ENCODE results near the gene SLC41A1. TPM values are rescaled to one million over a fixed set of nuclear protein-coding genes. Genes with fewer than 3 reads are reported as not detected.
A peak's percentile ranks its signal among the peaks of the same experiment; 100 is the strongest.

Gene SLC41A1
- total RNA-seq, 1 donor from 2014 or later = 17.7 TPM

DNA sequence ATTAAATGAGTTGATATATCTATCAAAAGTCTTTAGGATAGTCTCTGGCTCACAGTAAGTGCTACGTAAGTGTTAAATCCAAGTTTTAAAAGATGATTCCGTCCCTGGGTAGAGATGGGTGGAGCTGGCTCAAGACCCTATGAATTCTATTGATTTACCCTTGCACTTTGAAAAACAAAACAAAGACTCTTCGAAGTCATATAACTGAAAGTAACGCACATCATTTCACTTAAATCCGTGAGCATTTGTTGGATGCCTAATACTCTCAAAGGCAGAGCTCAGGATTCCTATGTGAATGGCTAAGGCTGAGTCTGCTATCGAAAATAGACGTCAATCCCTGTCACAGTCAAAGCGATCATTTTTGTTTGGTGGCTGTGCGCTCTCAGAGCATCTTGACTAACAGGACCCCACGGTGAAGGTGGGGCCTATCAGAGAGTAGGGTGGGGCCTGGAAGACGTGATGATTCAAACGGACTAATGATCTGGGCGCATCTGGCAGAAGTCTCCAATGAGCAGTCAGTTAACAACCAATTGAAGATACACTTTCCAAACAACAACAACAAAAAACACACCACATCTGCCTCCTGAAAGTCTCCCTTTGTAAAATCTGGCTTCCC lies 61.9 kb downstream of the SLC41A1 start:
- Histone ChIP-seq H3K36me3 (no peaks in the 10 kb centered on the region), H3K27ac (no peak overlapping the region), H3K27me3 (no peaks in the 10 kb centered on the region), H3K9me3 (no peaks in the 10 kb centered on the region), H3K4me3 (no peak overlapping the region), H3K4me1 (peaks cover 24% of the 10 kb centered on the region)
- DNase-seq (ENCODE audit: extremely low spot score in 2 of 2) = no peak
- intact Hi-C loops (cut with DNase I) = no loop called here
- TF ChIP-seq, protein P1, sequence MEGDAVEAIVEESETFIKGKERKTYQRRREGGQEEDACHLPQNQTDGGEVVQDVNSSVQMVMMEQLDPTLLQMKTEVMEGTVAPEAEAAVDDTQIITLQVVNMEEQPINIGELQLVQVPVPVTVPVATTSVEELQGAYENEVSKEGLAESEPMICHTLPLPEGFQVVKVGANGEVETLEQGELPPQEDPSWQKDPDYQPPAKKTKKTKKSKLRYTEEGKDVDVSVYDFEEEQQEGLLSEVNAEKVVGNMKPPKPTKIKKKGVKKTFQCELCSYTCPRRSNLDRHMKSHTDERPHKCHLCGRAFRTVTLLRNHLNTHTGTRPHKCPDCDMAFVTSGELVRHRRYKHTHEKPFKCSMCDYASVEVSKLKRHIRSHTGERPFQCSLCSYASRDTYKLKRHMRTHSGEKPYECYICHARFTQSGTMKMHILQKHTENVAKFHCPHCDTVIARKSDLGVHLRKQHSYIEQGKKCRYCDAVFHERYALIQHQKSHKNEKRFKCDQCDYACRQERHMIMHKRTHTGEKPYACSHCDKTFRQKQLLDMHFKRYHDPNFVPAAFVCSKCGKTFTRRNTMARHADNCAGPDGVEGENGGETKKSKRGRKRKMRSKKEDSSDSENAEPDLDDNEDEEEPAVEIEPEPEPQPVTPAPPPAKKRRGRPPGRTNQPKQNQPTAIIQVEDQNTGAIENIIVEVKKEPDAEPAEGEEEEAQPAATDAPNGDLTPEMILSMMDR (IDR thresholded peaks at IDR 0.05) = no peak
- TF ChIP-seq POLR2AphosphoS5 (IDR thresholded peaks at IDR 0.05; ENCODE audit: insufficient read depth in 1 of 2, low read depth in 1 of 2) (no peak), POLR2A (IDR thresholded peaks at IDR 0.05) (no peak)

DNA sequence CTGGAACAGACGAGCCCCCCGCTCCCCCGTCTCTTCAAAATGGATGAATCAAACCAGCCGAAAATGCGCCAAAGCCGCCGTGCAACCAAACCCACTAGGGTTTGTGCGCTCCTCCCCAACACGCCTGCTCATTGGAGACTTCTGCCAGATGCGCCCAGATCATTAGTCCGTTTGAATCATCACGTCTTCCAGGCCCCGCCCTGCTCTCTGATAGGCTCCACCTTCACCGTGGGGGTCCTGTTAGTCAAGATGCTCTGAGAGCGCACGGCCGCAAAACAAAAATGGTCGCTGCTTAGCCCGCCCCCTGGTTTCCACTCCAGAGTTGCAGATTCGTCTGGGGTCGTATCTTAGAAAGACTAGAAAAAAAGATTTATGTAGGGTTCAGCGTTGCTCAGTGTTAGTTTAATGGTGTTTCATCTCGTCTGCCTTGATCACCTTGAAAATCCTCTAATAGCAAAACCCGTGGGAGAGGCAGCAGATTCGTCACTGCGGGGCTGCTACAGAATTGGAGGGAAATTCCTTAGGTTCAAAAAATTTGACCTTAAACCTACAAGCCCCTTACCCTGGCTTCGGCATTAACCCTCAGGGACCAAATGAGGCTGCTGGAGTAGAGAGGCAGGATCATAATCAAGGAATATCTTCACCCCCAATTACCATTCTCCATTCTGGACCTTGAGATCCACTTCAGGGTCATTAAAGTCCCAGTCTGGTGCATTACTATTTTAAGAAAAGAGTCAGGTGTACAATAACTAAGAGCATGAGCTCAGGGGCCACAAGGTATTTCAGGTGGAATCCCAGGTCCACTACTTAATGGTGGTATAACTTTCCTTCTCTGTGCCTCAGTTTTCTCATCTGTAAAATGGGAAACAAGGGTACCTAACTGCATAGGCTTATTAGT lies 62.6 kb downstream of the SLC41A1 start, which contains the start of gene NUCKS1:
Gene NUCKS1 (minus strand): TSS at position 45 of the 898 bp plus-strand sequence. CDS start 209 bp downstream, outside the sequence.
- TF ChIP-seq POLR2A (IDR thresholded peaks at IDR 0.05) = peak in 1 of 2 donors; percentile 75
- TF ChIP-seq, protein P1 (IDR thresholded peaks at IDR 0.05) = peak in 2 of 3 experiments; percentile 21 to 35
- TF ChIP-seq POLR2AphosphoS5 (IDR thresholded peaks at IDR 0.05; ENCODE audit: insufficient read depth in 1 of 2, low read depth in 1 of 2) = peak; percentile 71 to 78
- Histone ChIP-seq H3K27ac (peak within 1 kb of the TSS; percentile 100), H3K36me3 (no peaks in the 10 kb centered on the region), H3K4me1 (peaks cover 32% of the 10 kb centered on the region), H3K9me3 (no peaks in the 10 kb centered on the region), H3K4me3 (peak within 1 kb of the TSS; percentile 97 to 98), H3K27me3 (no peaks in the 10 kb centered on the region)
- peak in 1 of 2 donors; percentile 99 for DNase-seq (ENCODE audit: extremely low spot score in 2 of 2)
- intact Hi-C loops (cut with DNase I) = no loop called here

DNA sequence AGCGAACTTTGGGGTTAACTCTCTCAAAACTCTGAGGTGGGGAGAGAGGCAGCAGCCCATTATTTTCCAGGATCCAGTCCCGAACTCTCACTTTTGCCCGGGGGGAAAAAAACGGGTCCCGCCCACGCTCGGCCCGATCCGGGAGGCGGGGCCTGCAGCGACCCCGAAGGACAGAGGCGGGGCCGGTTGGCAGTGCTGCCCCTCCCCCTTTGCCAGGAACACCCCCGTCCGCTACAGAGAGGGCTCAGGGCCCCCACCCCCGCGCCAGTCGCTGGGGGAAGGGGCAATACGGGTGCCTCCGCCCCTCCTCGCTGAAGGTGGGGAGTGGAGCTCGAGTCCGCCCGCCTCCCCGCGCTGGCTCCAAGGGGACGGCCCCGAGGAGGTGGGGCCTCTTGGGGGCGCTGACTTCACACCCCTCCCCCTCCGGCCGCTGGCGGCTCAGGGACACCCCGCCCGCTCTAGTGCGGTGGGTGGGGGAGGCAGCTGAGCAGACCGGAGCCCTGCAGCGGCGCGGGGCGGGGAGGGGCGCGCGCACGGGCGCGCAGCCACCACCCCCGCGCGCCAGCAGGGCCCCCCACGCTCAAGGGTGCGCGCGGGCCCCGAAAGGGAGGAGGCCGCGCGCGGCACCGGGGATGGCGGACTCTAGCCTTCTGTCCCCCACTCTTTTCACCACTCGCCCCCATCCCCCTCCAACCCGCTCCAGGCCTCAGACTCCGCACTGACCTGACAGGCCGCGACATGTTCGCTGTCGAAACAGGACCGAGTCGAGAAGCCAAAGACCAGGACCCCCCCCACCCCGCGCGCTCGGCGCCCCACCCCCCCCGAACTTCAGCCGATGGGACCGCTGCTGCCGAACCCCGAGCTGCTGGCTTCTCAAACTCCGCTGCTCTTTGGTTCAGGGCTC lies 63.5 kb downstream of the SLC41A1 start:
- TF ChIP-seq, protein P1 (IDR thresholded peaks at IDR 0.05) = no peak
- TF ChIP-seq POLR2A (IDR thresholded peaks at IDR 0.05) (peak; percentile 92 to 95), POLR2AphosphoS5 (IDR thresholded peaks at IDR 0.05; ENCODE audit: insufficient read depth in 1 of 2, low read depth in 1 of 2) (peak; percentile 83 to 89)
- no peaks in the 10 kb centered on the region for H3K27me3 ChIP-seq
- peak; percentile 96 to 97 for DNase-seq (ENCODE audit: extremely low spot score in 2 of 2)
- peak overlapping the region; percentile 97 to 98 for H3K4me3 ChIP-seq
- peaks cover 41% of the 10 kb centered on the region for H3K4me1 ChIP-seq
- intact Hi-C loops (cut with DNase I) = no loop called here
- no peaks in the 10 kb centered on the region for H3K36me3 ChIP-seq
- no peaks in the 10 kb centered on the region for H3K9me3 ChIP-seq
- H3K27ac ChIP-seq = peak overlapping the region; percentile 100

DNA sequence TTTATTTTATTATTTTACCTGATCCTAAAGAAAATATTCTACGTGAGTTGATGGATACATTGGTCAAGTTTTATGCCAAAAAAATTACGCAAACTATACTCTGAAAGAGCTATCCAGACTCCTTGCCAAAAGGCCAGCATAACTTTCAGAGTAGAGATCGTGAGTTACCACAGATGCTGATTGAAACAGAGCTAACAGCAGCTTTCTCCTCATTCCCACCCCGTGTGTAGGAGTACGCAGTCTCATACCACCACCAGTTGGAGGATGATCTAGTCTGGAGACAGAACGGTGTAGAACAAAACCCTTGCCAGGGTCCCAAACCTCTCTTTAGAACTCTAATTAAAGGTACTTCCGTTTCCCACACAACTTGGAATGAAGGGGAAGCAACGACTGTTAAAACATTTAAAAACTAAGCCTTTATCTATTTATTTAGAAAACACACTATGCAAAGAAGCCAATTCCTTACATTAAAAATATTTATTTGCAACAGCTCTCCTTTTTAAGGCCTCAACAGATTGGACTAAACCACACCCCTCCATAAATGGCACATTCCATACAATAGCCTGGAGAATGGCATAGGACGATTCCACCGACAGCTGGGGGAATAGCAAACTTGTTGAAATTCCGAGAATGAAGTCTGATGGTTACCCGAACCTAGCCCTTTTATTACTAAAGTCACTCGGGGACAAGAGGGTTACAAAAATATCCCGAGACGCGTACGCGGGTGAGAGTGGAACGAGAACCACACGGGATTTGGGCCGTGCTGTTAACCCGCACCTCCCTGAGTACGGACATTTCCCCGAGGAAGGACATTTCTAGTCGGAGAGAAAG lies 64.4 kb downstream of the SLC41A1 start:
- intact Hi-C loops (cut with DNase I) = no loop called here
- H3K36me3 ChIP-seq = no peaks in the 10 kb centered on the region
- H3K4me3 ChIP-seq = peak overlapping the region; percentile 97 to 98
- no peak for TF ChIP-seq POLR2A (IDR thresholded peaks at IDR 0.05)
- TF ChIP-seq, protein P1 (IDR thresholded peaks at IDR 0.05) = no peak
- TF ChIP-seq POLR2AphosphoS5 (IDR thresholded peaks at IDR 0.05; ENCODE audit: insufficient read depth in 1 of 2, low read depth in 1 of 2) = no peak
- no peak for DNase-seq (ENCODE audit: extremely low spot score in 2 of 2)
- no peaks in the 10 kb centered on the region for H3K27me3 ChIP-seq
- H3K27ac ChIP-seq = peak overlapping the region; percentile 100
- H3K9me3 ChIP-seq = no peaks in the 10 kb centered on the region
- H3K4me1 ChIP-seq = peaks cover 50% of the 10 kb centered on the region

All from vagina (tissue), 2 donors.